ENCODE measurements around the gene MGST1. TPM values are rescaled to one million over a fixed set of nuclear protein-coding genes. Genes with fewer than 3 reads are reported as not detected.

Gene MGST1
- total and polyA plus RNA-seq, 2 experiments from 2014 or later = 297 to 1,400 TPM

DNA sequence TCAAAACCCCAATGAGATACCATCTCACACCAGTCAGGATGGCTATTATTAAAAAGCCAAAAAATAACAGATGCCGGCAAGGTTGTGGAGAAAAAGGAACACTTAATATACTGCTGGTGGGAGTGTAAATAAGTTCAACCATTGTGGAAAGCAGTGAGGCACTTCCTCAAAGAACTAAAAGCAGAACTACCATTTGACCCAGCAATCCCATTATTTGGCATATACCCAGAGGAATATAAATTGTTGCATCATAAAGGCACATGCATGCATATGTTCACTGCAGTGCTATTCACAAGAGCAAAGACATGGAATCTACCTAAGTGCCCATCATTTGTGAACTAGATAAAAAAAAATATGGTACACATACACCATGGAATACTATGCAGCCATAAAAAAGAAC, 59.9 kb downstream of the MGST1 start (continued):
- TF ChIP-seq, protein P1, sequence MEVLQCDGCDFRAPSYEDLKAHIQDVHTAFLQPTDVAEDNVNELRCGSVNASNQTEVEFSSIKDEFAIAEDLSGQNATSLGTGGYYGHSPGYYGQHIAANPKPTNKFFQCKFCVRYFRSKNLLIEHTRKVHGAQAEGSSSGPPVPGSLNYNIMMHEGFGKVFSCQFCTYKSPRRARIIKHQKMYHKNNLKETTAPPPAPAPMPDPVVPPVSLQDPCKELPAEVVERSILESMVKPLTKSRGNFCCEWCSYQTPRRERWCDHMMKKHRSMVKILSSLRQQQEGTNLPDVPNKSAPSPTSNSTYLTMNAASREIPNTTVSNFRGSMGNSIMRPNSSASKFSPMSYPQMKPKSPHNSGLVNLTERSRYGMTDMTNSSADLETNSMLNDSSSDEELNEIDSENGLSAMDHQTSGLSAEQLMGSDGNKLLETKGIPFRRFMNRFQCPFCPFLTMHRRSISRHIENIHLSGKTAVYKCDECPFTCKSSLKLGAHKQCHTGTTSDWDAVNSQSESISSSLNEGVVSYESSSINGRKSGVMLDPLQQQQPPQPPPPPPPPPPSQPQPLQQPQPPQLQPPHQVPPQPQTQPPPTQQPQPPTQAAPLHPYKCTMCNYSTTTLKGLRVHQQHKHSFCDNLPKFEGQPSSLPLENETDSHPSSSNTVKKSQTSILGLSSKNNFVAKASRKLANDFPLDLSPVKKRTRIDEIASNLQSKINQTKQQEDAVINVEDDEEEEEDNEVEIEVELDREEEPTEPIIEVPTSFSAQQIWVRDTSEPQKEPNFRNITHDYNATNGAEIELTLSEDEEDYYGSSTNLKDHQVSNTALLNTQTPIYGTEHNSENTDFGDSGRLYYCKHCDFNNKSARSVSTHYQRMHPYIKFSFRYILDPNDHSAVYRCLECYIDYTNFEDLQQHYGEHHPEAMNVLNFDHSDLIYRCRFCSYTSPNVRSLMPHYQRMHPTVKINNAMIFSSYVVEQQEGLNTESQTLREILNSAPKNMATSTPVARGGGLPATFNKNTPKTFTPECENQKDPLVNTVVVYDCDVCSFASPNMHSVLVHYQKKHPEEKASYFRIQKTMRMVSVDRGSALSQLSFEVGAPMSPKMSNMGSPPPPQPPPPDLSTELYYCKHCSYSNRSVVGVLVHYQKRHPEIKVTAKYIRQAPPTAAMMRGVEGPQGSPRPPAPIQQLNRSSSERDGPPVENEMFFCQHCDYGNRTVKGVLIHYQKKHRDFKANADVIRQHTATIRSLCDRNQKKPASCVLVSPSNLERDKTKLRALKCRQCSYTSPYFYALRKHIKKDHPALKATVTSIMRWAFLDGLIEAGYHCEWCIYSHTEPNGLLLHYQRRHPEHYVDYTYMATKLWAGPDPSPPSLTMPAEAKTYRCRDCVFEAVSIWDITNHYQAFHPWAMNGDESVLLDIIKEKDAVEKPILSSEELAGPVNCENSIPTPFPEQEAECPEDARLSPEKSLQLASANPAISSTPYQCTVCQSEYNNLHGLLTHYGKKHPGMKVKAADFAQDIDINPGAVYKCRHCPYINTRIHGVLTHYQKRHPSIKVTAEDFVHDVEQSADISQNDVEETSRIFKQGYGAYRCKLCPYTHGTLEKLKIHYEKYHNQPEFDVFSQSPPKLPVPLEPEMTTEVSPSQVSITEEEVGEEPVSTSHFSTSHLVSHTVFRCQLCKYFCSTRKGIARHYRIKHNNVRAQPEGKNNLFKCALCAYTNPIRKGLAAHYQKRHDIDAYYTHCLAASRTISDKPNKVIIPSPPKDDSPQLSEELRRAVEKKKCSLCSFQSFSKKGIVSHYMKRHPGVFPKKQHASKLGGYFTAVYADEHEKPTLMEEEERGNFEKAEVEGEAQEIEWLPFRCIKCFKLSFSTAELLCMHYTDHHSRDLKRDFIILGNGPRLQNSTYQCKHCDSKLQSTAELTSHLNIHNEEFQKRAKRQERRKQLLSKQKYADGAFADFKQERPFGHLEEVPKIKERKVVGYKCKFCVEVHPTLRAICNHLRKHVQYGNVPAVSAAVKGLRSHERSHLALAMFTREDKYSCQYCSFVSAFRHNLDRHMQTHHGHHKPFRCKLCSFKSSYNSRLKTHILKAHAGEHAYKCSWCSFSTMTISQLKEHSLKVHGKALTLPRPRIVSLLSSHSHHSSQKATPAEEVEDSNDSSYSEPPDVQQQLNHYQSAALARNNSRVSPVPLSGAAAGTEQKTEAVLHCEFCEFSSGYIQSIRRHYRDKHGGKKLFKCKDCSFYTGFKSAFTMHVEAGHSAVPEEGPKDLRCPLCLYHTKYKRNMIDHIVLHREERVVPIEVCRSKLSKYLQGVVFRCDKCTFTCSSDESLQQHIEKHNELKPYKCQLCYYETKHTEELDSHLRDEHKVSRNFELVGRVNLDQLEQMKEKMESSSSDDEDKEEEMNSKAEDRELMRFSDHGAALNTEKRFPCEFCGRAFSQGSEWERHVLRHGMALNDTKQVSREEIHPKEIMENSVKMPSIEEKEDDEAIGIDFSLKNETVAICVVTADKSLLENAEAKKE (CRISPR knock-in tag; IDR thresholded peaks at IDR 0.05) = no peak
- TF ChIP-seq, protein P2, sequence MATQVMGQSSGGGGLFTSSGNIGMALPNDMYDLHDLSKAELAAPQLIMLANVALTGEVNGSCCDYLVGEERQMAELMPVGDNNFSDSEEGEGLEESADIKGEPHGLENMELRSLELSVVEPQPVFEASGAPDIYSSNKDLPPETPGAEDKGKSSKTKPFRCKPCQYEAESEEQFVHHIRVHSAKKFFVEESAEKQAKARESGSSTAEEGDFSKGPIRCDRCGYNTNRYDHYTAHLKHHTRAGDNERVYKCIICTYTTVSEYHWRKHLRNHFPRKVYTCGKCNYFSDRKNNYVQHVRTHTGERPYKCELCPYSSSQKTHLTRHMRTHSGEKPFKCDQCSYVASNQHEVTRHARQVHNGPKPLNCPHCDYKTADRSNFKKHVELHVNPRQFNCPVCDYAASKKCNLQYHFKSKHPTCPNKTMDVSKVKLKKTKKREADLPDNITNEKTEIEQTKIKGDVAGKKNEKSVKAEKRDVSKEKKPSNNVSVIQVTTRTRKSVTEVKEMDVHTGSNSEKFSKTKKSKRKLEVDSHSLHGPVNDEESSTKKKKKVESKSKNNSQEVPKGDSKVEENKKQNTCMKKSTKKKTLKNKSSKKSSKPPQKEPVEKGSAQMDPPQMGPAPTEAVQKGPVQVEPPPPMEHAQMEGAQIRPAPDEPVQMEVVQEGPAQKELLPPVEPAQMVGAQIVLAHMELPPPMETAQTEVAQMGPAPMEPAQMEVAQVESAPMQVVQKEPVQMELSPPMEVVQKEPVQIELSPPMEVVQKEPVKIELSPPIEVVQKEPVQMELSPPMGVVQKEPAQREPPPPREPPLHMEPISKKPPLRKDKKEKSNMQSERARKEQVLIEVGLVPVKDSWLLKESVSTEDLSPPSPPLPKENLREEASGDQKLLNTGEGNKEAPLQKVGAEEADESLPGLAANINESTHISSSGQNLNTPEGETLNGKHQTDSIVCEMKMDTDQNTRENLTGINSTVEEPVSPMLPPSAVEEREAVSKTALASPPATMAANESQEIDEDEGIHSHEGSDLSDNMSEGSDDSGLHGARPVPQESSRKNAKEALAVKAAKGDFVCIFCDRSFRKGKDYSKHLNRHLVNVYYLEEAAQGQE (IDR thresholded peaks at IDR 0.05; ENCODE audit: unreplicated experiment) = no peak

Other genes with a start within 250 kb of the MGST1 start
- gene SLC15A5, start 70.0 kb upstream of the MGST1 start, total RNA-seq (2014; rRNA removed; shearing (Covaris generic)) = not detected in 2 replicates
- not detected in 2 replicates for gene SLC15A5, start 70.0 kb upstream of the MGST1 start, polyA plus RNA-seq (2016; fragmentation: Nextera tagmentation; extraction: Ambion mirVana)